Loucy (cell line): Measurements from ENCODE around the gene SAMD4A.
A peak's percentile ranks its signal among the peaks of the same experiment; 100 is the strongest.

ENCODE experiments used
- H2AFZ ChIP-seq: fragments of 200-600 bp; sonication (generic); 2 replicates; pipeline ENCODE4 v1.6.0; 2016; ENCODE audit warnings: antibody characterized with exemption, mild to moderate bottlenecking, low read length, moderate library complexity
- H3F3A ChIP-seq: fragments of 200-600 bp; 2 replicates; pipeline ENCODE4 v1.6.0; 2016; ENCODE audit warnings: antibody characterized with exemption, low read depth, mild to moderate bottlenecking
- H3K27me3 ChIP-seq: fragments of 200-600 bp; sonication (generic); 2 replicates; pipeline ENCODE4 v1.6.1; 2014; ENCODE audit warnings: low read length, mild to moderate bottlenecking; ENCODE audit not compliant: insufficient read depth, poor library complexity, severe bottlenecking
- H3K36me3 ChIP-seq: fragments of 200-600 bp; sonication (generic); 2 replicates; pipeline ENCODE4 v1.6.1; 2016; ENCODE audit warnings: low read length; ENCODE audit not compliant: insufficient read depth
- H3K4me1 ChIP-seq: fragments of 200-600 bp; sonication (generic); 2 replicates; pipeline ENCODE4 v1.5.1; 2014; ENCODE audit warnings: low read length, mild to moderate bottlenecking; ENCODE audit not compliant: insufficient read depth, poor library complexity, severe bottlenecking
- H3K4me2 ChIP-seq: fragments of 200-600 bp; sonication (generic); 2 replicates; pipeline ENCODE4 v1.6.0; 2014; ENCODE audit warnings: antibody characterized with exemption, low read length, low read depth, mild to moderate bottlenecking; ENCODE audit not compliant: poor library complexity, severe bottlenecking
- H3K4me3 ChIP-seq: fragments of 200-600 bp; sonication (generic); 2 replicates; pipeline ENCODE4 v1.5.1; 2014; ENCODE audit warnings: low read length, mild to moderate bottlenecking, mixed read lengths; ENCODE audit not compliant: poor library complexity, severe bottlenecking
- H3K79me2 ChIP-seq: fragments of 200-600 bp; sonication (generic); 2 replicates; pipeline ENCODE4 v1.6.1; 2014; ENCODE audit warnings: low read length; ENCODE audit not compliant: insufficient read depth
- H3K9ac ChIP-seq: fragments of 200-600 bp; sonication (generic); 2 replicates; pipeline ENCODE4 v1.6.0; 2014; ENCODE audit warnings: mild to moderate bottlenecking, low read depth, low read length, moderate library complexity; ENCODE audit not compliant: poor library complexity, severe bottlenecking
- H3K9me2 ChIP-seq: fragments of 200-600 bp; sonication (generic); replicated peaks from 2 replicates; pipeline ENCODE4 v1.6.1; 2016; ENCODE audit warnings: low read depth, low read length, mixed read lengths
- H3K9me3 ChIP-seq: fragments of 200-600 bp; sonication (generic); 2 replicates; pipeline ENCODE4 v1.6.1; 2014; ENCODE audit warnings: mild to moderate bottlenecking, antibody characterized with exemption, low read length, low read depth; ENCODE audit not compliant: insufficient read depth
- H4K20me1 ChIP-seq: fragments of 200-600 bp; sonication (generic); 2 replicates; pipeline ENCODE4 v1.6.0; 2014; ENCODE audit warnings: antibody characterized with exemption, low read length, mild to moderate bottlenecking; ENCODE audit not compliant: insufficient read depth, poor library complexity, severe bottlenecking
- EZH2phosphoT487 ChIP-seq: fragments of 200-600 bp; IDR thresholded peaks from 2 replicates; pipeline ENCODE4 v1.6.1; 2018; ENCODE audit warnings: antibody characterized with exemption, mild to moderate bottlenecking, moderate library complexity, borderline replicate concordance
- TF ChIP-seq, protein P1 (sequence below): fragments of 200-600 bp; sonication (generic); conservative IDR thresholded peaks from 2 replicates; pipeline ENCODE4 v1.5.1; 2014; ENCODE audit warnings: mild to moderate bottlenecking, antibody characterized with exemption, low read length

SAMD4A gene

DNA sequence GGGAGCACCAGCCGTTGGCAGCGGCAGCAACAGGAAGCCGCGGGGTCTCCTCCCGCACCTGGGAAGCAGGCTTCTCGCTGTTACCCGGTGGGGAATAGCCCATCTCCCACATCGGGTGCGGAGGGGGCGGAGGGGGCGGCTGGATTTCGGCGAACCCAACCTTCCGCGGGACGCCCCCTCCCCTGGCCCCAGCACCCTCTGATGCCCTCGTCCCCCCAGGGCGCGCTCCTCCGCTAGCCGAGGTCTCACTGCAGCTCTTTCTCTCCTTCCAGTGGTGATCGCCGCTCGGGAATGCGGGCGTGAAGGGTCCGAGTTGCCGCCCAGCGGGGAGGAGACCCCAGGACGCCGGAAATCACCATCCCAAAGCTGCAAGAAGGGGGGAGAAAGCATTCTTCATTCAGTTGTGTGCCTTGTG lies 303 bp downstream of the SAMD4A start:
- Histone ChIP-seq H3K79me2 (0 out of 2 replicates have a peak, but pooled peaks cover 4% of the 10 kb centered on the region), H3K9me3 (no peaks in the 10 kb centered on the region), H4K20me1 (no peaks in the 10 kb centered on the region), H3K9me2 (no peaks in the 10 kb centered on the region), H3K27me3 (no peaks in the 10 kb centered on the region), H3K4me3 (peak overlapping the region; percentile 82), H3K4me1 (peaks cover 24% of the 10 kb centered on the region), H3K9ac (peak overlapping the region; percentile 76), H3F3A (peaks cover 10% of the 10 kb centered on the region), H3K36me3 (no peaks in the 10 kb centered on the region), H2AFZ (peak overlapping the region; percentile 96), H3K4me2 (peak overlapping the region; percentile 90)
- TF ChIP-seq, protein P1, sequence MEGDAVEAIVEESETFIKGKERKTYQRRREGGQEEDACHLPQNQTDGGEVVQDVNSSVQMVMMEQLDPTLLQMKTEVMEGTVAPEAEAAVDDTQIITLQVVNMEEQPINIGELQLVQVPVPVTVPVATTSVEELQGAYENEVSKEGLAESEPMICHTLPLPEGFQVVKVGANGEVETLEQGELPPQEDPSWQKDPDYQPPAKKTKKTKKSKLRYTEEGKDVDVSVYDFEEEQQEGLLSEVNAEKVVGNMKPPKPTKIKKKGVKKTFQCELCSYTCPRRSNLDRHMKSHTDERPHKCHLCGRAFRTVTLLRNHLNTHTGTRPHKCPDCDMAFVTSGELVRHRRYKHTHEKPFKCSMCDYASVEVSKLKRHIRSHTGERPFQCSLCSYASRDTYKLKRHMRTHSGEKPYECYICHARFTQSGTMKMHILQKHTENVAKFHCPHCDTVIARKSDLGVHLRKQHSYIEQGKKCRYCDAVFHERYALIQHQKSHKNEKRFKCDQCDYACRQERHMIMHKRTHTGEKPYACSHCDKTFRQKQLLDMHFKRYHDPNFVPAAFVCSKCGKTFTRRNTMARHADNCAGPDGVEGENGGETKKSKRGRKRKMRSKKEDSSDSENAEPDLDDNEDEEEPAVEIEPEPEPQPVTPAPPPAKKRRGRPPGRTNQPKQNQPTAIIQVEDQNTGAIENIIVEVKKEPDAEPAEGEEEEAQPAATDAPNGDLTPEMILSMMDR = no peak
- TF ChIP-seq EZH2phosphoT487 = no peak

DNA sequence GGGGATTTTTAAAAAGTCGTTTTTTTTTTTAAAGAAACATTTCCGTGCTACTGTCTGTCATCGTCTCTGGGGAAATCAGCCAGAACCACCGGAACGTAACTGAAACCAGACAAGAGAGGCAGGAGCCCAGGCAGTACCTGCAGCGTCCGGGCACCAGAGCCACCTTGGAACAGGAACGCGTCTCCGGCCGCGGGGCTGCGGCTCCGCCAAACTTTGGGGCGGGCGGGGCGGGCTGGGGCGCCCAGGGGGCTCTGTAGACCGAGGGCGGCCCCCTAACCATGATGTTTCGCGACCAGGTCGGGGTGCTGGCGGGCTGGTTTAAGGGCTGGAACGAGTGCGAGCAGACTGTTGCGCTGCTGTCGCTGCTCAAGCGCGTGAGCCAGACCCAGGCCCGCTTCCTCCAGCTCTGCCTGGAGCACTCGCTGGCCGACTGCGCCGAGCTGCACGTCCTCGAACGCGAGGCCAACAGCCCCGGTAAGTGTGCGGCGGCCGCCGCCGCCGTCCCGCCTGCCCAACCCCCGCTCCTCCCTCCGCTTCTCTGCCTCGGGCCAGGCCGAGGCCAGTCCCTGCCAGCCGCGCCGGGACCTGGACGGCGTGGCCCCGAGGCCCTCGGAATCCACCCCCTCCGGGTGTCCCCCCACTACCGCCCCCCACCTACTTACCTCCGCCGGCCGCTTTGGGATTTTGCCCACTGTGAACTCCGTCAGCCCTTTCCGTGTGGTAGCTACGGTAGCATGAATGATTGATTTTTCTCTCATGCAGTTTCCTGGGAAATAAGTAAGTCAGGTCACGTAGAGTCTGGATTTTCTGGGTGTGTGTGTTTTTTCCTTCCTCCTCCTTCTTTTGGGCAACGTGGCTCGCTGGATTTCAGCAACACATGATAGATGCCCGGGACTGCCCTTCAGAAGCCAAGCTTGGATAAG lies 972 bp downstream of the SAMD4A start:
- H3K36me3 ChIP-seq = no peaks in the 10 kb centered on the region; the same call in 1 of the 2 replicates
- H3F3A ChIP-seq = peaks cover 10% of the 10 kb centered on the region
- peak overlapping the region; percentile 90 for H3K4me2 ChIP-seq
- peak overlapping the region; percentile 82 for H3K4me3 ChIP-seq
- H4K20me1 ChIP-seq = no peaks in the 10 kb centered on the region
- peaks cover 24% of the 10 kb centered on the region for H3K4me1 ChIP-seq
- TF ChIP-seq, protein P1 = no peak
- TF ChIP-seq EZH2phosphoT487 = no peak
- no peaks in the 10 kb centered on the region for H3K9me2 ChIP-seq
- 0 out of 2 replicates have a peak, but pooled peaks cover 4% of the 10 kb centered on the region for H3K79me2 ChIP-seq
- peak overlapping the region; percentile 96 for H2AFZ ChIP-seq
- peaks cover 6% of the 10 kb centered on the region; the same call in 1 of the 2 replicates for H3K9me3 ChIP-seq
- H3K9ac ChIP-seq = peak overlapping the region; percentile 76
- H3K27me3 ChIP-seq = no peaks in the 10 kb centered on the region

DNA sequence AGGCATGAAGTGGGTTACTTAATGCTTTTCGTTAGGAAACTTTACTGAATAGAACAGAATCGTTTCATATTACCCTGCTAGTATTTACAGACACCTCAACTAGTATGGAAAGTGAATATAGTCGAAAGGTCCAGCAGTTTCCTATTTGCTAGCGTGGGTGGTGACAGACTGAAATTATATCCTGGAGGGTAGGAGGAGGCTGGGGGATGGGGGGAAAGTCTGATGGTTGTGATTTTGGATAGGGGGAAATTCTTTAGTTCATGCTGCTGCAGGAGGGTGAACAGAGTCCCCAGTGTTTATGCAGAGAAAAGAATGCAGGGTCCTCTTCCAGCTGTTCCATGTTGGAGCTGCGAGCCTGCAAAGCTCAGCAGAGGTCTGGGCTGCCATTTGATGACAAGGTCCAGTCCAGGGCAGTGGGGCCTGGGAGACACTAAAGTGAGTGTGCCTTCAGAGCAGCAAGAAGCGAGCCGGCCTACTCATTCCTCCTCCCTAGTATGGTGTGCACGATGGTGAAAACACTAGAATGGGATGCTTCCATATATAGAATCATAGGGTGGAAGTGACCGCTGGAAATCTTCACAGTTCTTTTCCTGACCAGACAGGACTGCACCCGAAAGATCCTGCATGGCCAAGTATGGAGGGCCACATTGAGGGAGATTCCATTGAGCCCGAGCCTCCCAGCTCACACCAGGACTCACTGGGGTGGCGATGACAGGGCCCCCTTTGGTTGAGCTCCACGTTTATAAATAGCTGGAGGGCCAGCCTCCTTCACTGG lies 2.1 kb downstream of the SAMD4A start:
- peaks cover 10% of the 10 kb centered on the region for H3F3A ChIP-seq
- no peak overlapping the region for H2AFZ ChIP-seq
- H3K4me3 ChIP-seq = peak overlapping the region; percentile 9
- no peaks in the 10 kb centered on the region for H4K20me1 ChIP-seq
- H3K9me3 ChIP-seq = peaks cover 11% of the 10 kb centered on the region
- no peaks in the 10 kb centered on the region for H3K9me2 ChIP-seq
- peaks cover 24% of the 10 kb centered on the region for H3K4me1 ChIP-seq
- H3K79me2 ChIP-seq = 0 out of 2 replicates have a peak, but pooled peaks cover 4% of the 10 kb centered on the region
- no peaks in the 10 kb centered on the region; the same call in 1 of the 2 replicates for H3K36me3 ChIP-seq
- no peak overlapping the region for H3K9ac ChIP-seq
- no peak for TF ChIP-seq EZH2phosphoT487
- TF ChIP-seq, protein P1 = no peak
- peak overlapping the region; percentile 53 for H3K4me2 ChIP-seq
- H3K27me3 ChIP-seq = no peaks in the 10 kb centered on the region
